NCI-H748 treated with DMSO at 0.1 percent for 48 hours (cell line): ENCODE data around the gene RMDN3.

Source experiments
- DNase-seq: peaks from one replicate; lab custom pipeline; 2025; lab: John Stamatoyannopoulos, UW

The RMDN3 gene

GRCh38 chr15:40747685-40748631, 7.1 kb downstream of the RMDN3 start:
- DNase-seq, result no peak

DNA sequence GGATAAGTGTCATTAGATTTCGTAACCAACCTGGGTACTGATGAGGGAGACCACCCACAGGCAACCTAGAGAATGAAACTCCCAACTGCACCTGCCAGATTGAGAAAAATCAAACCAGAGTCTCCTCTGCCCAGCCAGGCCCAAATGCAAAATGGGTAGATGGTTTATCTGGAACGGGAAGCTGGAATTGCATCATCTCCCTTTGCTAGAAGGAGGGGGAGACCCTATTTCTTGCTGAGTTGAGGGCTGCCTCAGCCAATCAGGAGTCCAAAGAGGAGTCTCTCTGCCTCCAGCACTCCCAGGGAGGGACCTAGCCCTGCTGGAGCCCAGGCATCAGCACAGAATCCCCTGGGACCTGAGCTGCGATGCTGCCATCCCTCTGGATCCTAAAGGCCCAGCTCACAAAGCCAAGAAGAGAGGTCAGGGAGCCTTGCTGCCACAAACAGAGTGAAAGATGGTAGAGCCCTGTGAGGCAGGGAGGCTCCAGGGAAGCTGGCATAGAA, 8.1 kb downstream of the RMDN3 start:
- DNase-seq, result no peak

DNA sequence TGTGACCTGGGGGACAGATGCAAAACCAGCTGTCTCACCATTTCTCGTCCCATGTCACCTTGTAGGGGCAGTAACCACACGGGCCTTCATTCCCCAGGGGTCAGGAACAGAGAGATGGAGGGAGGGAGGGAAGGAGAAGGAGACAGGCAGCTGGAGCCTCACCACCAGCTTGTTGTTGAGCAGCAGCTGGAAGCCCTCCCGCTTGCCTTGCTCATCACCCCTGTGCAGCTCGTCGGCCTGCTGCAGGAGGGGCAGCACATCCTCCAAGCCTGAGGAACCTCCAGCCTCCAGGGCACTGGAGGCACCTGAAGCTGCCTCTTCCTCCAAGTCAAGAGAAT, 10.3 kb downstream of the RMDN3 start:
- no peak for DNase-seq

DNA sequence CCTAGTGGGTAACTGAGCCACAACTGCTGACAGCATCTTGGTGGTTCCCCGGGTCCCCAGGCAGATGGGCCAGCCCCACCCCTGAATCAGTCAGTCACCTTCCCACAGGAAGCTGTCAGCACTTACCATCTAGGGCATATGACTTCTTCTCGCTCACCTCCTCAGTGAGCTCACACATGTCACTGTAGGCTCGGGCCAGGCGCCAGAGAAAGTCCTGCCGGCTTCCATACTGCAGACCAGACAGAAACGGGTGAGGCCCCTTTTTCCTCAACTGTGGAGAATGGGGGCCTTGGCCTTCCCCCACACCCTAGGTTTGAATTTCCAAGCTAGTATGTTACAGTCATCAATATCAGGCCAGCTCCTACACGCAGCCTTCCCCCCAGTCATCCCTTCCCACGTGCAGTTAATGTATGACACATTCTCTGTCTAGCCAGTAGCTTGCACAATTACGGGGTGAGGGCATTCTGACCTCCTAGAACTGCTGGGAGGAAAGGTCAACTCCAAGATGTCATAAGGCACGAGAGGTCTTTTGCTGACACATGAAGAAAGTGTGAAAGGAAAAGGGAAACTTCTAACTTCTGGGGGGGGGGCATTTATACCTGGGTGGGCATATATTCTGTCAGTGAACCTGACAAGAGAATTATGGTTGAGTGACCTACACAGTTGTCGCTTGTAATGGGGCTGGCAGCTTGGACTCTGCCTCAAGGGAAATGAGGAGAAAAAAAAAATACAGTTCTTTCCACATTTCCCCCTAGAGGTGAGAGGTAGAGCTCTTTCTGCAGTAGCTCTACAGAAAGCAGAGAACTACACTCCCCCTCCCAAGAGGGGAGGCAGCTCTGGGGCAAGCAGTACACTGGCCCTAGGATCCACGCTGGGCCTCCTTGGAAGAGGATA, 10.9 kb downstream of the RMDN3 start:
- DNase-seq, result no peak

GRCh38 chr15:40743485-40743901, 11.6 kb downstream of the RMDN3 start:
- no peak for DNase-seq

DNA sequence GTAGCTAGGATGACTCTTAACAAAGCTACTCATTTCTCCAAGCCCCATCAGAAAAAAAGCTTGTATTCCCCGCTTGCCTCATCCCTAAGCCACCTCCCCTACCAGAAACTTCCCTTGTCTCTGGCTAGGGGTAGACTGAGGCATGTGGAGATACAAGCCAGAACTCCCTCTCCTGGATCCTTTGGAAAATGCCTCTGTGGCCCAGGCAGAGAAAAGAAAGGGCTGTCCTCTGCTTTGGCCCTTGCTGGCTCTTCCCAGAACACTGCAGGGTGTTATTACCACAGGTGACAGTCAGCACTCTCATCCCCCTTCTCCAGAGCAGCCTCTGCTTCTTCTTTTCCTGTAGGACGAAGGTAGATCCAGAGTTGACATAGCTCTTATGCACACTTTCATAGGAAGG, 15.2 kb downstream of the RMDN3 start:
- no peak for DNase-seq

DNA sequence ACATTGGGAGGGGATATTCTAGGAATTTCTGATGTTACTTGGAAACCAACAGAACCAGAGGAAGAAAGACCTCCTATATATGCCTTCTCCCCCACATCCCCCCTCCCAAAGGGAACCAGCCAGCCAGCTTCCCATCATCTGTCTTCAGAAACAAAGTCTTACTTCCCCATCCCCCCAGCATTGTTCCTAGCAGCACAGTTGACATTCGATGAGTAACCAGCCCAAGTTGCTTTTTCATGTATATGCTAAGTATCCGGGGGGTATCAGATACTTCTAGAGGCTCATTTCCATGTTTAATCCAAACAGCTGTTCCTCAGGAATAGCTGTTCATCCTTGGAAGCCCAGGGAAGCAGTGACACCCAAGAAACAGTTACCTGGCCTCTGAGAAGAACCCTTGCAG, 16.0 kb downstream of the RMDN3 start:
- DNase-seq, result no peak

DNA sequence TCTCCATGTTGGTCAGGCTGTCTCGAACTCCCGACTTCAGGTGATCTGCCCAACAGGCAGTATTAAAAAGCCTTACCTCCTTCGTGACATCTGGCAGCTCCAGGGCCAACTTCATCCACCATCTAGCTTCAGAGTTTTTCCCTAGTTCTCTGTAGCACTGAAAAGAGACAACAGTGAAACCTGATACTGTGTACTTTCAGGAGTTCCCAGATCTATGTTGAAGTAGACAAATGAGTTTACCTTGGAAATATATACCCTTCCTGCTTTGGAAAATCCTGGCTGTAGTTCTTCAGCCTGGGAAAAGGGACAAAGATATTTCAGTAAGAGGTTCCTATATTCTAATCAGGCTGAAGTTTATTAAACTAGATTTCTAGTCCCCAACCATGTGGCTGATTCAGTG, 18.0 kb downstream of the RMDN3 start:
- no peak for DNase-seq

- DNase-seq, result no peak
Observed at GRCh38 chr15:40736575-40736974, 18.5 kb downstream of the RMDN3 start.

- no peak for DNase-seq
Observed at GRCh38 chr15:40731034-40731433, 24.0 kb downstream of the RMDN3 start.

GRCh38 chr15:40723919-40724318, 31.1 kb downstream of the RMDN3 start:
- no peak for DNase-seq

DNA sequence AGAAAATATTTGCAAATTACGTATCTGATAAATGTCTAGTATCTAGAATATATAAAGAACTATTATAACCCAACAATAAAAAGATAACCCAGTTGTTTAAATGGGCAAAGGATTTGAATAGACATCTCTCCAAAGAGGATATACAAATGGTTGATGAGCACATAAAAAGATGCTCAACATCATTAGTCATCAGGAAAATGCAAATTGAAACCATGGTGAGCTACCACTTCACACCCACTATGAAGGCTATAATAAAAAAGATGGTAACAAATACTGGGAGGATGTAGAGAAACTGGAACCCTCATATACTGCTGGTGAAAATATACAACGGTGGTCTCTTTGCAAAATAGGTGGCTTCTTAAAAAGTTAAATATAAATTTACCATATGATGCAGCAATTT, 32.1 kb downstream of the RMDN3 start:
- DNase-seq, result no peak

- DNase-seq, result no peak
Observed at GRCh38 chr15:40722354-40722753, 32.7 kb downstream of the RMDN3 start.

- DNase-seq, result no peak
Observed at GRCh38 chr15:40721701-40722100, 33.4 kb downstream of the RMDN3 start.

DNA sequence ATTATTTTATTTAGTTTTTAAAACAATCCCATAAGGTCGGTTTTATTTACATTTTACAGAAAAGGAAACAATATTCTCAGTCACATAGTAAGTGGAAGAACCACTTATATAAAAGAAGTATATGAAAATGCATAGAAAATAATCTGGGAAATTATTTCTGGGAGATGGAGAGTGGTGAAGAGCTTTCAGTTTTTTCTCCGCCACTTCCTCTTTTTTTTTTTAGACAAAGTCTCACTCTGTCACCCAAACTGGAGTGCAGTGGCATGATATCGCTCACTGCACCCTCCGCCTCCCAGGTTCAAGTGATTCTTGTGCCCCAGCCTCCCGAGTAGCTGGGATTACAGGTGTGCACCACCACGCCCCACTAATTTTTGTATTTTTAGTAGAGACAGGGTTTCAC, 38.9 kb downstream of the RMDN3 start:
- DNase-seq, result no peak

GRCh38 chr15:40714144-40714543, 40.9 kb downstream of the RMDN3 start:
- DNase-seq, result no peak

DNA sequence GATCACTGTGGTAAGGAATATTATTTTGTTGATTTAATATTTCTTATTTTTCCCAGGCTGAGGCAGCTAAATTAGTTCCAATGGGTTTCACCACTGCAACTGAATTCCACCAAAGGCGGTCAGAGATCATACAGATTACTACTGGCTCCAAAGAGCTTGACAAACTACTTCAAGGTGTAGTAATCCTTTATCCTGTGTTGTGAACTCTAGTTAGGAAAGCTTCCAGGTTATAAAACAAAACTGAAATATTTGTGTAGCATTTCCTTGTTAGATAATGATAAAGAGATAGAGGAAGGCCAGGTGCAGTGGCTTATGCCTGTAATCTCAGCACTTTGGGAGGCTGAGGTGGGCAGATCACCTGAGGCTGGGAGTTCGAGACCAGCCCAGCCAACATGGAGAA, 48.9 kb downstream of the RMDN3 start:
- no peak for DNase-seq

- no peak for DNase-seq
Observed at GRCh38 chr15:40702077-40702476, 53.0 kb downstream of the RMDN3 start.

- DNase-seq, result no peak
Observed at GRCh38 chr15:40697916-40698315, 57.1 kb downstream of the RMDN3 start.

GRCh38 chr15:40696228-40696627, 58.8 kb downstream of the RMDN3 start:
- DNase-seq, result no peak

GRCh38 chr15:40695469-40695890, 59.6 kb downstream of the RMDN3 start:
- no peak for DNase-seq

DNA sequence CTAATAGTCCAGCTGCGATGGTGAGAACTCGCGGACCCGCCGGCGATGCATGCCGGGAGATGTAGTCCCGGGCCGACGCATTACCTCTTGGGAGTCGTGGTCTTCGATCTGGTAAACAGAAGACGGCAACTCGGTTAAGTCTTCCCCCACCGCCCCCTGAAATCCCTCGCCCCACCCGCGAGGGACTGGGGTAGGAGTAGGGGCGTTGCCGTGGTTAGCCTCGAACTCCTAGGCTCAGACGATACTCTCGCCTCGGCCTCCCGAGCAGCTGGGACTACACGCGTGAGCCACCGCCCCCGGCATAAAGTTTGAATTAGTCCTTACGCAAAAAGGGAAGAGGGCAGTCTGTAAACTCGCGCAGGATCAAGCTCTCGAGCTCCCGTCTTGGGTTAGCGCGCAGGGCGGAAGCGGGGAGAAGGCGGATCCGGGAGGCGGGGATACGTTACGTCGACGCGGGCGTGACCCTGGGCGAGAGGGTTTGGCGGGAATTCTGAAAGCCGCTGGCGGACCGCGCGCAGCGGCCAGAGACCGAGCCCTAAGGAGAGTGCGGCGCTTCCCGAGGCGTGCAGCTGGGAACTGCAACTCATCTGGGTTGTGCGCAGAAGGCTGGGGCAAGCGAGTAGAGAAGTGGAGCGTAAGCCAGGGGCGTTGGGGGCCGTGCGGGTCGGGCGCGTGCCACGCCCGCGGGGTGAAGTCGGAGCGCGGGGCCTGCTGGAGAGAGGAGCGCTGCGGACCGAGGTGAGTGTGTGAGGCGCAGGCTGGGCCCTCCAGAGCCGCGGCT, 60.2 kb downstream of the RMDN3 start, which contains the start of gene RAD51:
RAD51 (plus strand) TSS at position 487 of the 781 bp plus-strand sequence. CDS start 3,585 bp downstream, outside the sequence.
- peak; percentile 75 for DNase-seq
